GM23338 (cell line): ENCODE data around the gene ITGA8.

Source experiments
- CREB1 ChIP-seq: fragments of 250-450 bp; sonication (Bioruptor Pico); IDR thresholded peaks from 2 replicates; pipeline ENCODE4 v1.5.0; 2020; ENCODE audit warnings: low read depth, mild to moderate bottlenecking, moderate library complexity
- EZH2 ChIP-seq: fragments of 200-600 bp; sonication (generic); IDR thresholded peaks from one replicate; pipeline ENCODE4 v1.8.0; 2017; ENCODE audit warnings: antibody characterized with exemption, mild to moderate bottlenecking, low read depth; ENCODE audit not compliant: unreplicated experiment
- EZH2phosphoT487 ChIP-seq: fragments of 200-600 bp; sonication (generic); IDR thresholded peaks from one replicate; pipeline ENCODE4 v1.8.1; 2018; ENCODE audit warnings: antibody characterized with exemption; ENCODE audit not compliant: unreplicated experiment
- JUNB ChIP-seq: IDR thresholded peaks from one replicate; pipeline ENCODE4 v1.6.1; 2016; ENCODE audit warnings: antibody characterized with exemption; ENCODE audit not compliant: unreplicated experiment
- NANOG ChIP-seq: IDR thresholded peaks from 2 replicates; pipeline ENCODE4 v1.6.1; 2016; ENCODE audit warnings: antibody characterized with exemption, borderline replicate concordance
- POLR2AphosphoS5 ChIP-seq: IDR thresholded peaks from 2 replicates; pipeline ENCODE4 v1.6.1; 2016; ENCODE audit warnings: antibody characterized with exemption, low read depth
- STAT1 ChIP-seq: IDR thresholded peaks from one replicate; pipeline ENCODE4 v1.6.1; 2016; ENCODE audit warnings: antibody characterized with exemption; ENCODE audit not compliant: unreplicated experiment
- ZNF114 ChIP-seq: fragments of 250-450 bp; sonication (Bioruptor Pico); IDR thresholded peaks from 2 replicates; pipeline ENCODE4 v1.5.0; 2020; ENCODE audit warnings: mild to moderate bottlenecking, moderate library complexity
- ZNF331 ChIP-seq: fragments of 250-450 bp; sonication (Bioruptor Pico); IDR thresholded peaks from 2 replicates; pipeline ENCODE4 v1.5.0; 2020; ENCODE audit warnings: low read depth, mild to moderate bottlenecking, moderate library complexity
- TF ChIP-seq, protein P1 (sequence below), 2 experiments: fragments of 200-600 bp in 1 of 2; sonication (generic) in 1 of 2; conservative IDR thresholded peaks; 2 replicates each; pipeline versions ENCODE4 v1.5.1 to v1.6.1; 2016 to 2017; ENCODE audit warnings: antibody characterized with exemption in 2 of 2, low read depth in 2 of 2, mild to moderate bottlenecking in 2 of 2, moderate library complexity in 1 of 2
- TF ChIP-seq, protein P2 (sequence below): IDR thresholded peaks from 2 replicates; pipeline ENCODE4 v1.6.1; 2016; ENCODE audit warnings: antibody characterized with exemption
- TF ChIP-seq, protein P3 (sequence below): IDR thresholded peaks from one replicate; pipeline ENCODE4 v1.6.1; 2018; ENCODE audit warnings: antibody characterized with exemption; ENCODE audit not compliant: unreplicated experiment

DNA sequence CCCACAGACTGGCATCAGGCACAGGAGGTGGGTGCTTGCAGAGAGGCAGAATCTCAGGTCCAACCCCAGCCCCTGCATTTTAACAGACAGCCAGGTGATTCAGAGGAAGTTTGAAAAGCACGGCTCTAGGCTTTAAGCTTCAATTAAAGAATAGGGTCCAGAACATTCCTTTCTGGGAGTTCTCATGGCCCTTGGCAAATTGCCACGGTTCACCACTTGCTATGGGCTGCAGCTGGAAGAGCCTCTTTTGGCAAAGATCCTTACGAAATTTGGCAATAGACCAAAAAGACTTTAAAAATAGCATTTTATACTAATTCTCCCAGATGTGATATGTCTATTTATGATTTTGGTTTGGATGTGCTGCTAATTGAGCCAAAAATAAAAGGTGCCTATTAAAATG lies 148.1 kb downstream of the ITGA8 start:
- no peak for TF ChIP-seq POLR2AphosphoS5
- TF ChIP-seq, protein P1, sequence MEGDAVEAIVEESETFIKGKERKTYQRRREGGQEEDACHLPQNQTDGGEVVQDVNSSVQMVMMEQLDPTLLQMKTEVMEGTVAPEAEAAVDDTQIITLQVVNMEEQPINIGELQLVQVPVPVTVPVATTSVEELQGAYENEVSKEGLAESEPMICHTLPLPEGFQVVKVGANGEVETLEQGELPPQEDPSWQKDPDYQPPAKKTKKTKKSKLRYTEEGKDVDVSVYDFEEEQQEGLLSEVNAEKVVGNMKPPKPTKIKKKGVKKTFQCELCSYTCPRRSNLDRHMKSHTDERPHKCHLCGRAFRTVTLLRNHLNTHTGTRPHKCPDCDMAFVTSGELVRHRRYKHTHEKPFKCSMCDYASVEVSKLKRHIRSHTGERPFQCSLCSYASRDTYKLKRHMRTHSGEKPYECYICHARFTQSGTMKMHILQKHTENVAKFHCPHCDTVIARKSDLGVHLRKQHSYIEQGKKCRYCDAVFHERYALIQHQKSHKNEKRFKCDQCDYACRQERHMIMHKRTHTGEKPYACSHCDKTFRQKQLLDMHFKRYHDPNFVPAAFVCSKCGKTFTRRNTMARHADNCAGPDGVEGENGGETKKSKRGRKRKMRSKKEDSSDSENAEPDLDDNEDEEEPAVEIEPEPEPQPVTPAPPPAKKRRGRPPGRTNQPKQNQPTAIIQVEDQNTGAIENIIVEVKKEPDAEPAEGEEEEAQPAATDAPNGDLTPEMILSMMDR (conservative IDR thresholded peaks at IDR 0.05; ENCODE audit: low read depth in 2 of 2), result no peak
- TF ChIP-seq STAT1, result no peak
- no peak for TF ChIP-seq EZH2
- TF ChIP-seq JUNB, result no peak
- TF ChIP-seq CREB1 (CRISPR knock-in tag), result no peak
- TF ChIP-seq, protein P2, sequence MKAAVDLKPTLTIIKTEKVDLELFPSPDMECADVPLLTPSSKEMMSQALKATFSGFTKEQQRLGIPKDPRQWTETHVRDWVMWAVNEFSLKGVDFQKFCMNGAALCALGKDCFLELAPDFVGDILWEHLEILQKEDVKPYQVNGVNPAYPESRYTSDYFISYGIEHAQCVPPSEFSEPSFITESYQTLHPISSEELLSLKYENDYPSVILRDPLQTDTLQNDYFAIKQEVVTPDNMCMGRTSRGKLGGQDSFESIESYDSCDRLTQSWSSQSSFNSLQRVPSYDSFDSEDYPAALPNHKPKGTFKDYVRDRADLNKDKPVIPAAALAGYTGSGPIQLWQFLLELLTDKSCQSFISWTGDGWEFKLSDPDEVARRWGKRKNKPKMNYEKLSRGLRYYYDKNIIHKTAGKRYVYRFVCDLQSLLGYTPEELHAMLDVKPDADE, result no peak
- TF ChIP-seq, protein P3, sequence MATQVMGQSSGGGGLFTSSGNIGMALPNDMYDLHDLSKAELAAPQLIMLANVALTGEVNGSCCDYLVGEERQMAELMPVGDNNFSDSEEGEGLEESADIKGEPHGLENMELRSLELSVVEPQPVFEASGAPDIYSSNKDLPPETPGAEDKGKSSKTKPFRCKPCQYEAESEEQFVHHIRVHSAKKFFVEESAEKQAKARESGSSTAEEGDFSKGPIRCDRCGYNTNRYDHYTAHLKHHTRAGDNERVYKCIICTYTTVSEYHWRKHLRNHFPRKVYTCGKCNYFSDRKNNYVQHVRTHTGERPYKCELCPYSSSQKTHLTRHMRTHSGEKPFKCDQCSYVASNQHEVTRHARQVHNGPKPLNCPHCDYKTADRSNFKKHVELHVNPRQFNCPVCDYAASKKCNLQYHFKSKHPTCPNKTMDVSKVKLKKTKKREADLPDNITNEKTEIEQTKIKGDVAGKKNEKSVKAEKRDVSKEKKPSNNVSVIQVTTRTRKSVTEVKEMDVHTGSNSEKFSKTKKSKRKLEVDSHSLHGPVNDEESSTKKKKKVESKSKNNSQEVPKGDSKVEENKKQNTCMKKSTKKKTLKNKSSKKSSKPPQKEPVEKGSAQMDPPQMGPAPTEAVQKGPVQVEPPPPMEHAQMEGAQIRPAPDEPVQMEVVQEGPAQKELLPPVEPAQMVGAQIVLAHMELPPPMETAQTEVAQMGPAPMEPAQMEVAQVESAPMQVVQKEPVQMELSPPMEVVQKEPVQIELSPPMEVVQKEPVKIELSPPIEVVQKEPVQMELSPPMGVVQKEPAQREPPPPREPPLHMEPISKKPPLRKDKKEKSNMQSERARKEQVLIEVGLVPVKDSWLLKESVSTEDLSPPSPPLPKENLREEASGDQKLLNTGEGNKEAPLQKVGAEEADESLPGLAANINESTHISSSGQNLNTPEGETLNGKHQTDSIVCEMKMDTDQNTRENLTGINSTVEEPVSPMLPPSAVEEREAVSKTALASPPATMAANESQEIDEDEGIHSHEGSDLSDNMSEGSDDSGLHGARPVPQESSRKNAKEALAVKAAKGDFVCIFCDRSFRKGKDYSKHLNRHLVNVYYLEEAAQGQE, result no peak
- TF ChIP-seq EZH2phosphoT487, result no peak
- no peak for TF ChIP-seq ZNF114 (CRISPR knock-in tag)
- no peak for TF ChIP-seq ZNF331
- TF ChIP-seq NANOG, result no peak
